Coronary artery (tissue), 2 donors: ENCODE results near the gene SLC1A3.

ENCODE experiments used
- DNase-seq: peaks from one replicate; pipeline ENCODE4 v3.0.0-alpha.2; 2017; ENCODE audit warnings: low spot score
- H3K27ac ChIP-seq, 2 donors: fragments of 200-600 bp; sonication (generic); one replicate each; pipeline ENCODE4 v1.5.1; 2016 to 2019
- H3K4me3 ChIP-seq: fragments of 200-600 bp; sonication (generic); 2 replicates; pipeline ENCODE4 v1.5.1; 2016; ENCODE audit warnings: mild to moderate bottlenecking, moderate library complexity
- CTCF ChIP-seq: fragments of 200-600 bp; sonication (generic); IDR thresholded peaks from one replicate; pipeline ENCODE4 v1.5.1; 2019; ENCODE audit warnings: antibody characterized with exemption

SLC1A3 gene

DNA sequence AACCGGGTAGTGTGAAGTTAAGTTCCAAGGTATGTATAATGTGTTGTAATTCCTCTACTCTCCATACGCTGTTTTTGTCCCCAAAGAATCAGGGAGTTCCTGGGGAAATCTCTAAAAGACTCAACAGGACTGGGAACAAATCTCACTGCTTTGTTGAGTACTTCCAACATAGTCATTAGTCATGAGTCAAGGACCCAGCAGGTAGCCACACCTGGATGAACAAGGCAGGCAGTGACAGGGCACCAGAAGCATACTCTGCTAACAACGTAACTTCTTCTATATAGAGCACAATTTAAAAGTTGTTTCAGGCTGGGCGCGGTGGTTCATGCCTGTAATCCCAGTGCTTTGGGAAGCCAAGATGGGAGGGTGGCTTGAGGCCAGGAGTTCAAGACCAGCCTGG is 126.8 kb downstream of the SLC1A3 start:
- no peak for TF ChIP-seq CTCF
- Histone ChIP-seq H3K27ac (no peak overlapping the region), H3K4me3 (no peak overlapping the region)
- DNase-seq = no peak

DNA sequence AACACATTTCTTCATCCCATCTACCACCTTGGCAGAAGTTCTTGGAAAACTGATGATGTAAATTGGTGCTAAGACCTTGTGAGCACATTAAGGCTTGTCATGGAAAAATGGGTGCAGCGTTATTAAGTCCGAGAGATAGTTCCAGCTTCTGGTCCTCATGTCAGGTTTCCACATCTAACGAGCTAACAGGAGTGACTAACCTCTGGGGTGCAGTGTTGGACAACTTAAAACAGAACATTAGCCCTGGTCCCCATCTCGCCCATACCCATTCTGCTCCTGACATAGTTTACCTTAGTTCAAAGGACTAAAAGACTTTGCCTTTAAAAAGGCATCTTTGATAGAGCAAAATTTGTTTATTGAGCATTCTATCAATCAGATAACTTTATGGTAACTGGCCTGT is 128.0 kb downstream of the SLC1A3 start:
- DNase-seq = no peak
- Histone ChIP-seq H3K27ac (no peak overlapping the region), H3K4me3 (no peak overlapping the region)
- no peak for TF ChIP-seq CTCF

GRCh38 chr5:36735891-36736290 is 129.5 kb downstream of the SLC1A3 start:
- no peak for DNase-seq
- no peak for TF ChIP-seq CTCF

More at GRCh38 chr5:36735891-36736290, 129.5 kb downstream of the SLC1A3 start:
- H3K27ac ChIP-seq = no peak overlapping the region
- no peak overlapping the region for H3K4me3 ChIP-seq
